Measurements from ENCODE around the gene POU2AF3.

DNA sequence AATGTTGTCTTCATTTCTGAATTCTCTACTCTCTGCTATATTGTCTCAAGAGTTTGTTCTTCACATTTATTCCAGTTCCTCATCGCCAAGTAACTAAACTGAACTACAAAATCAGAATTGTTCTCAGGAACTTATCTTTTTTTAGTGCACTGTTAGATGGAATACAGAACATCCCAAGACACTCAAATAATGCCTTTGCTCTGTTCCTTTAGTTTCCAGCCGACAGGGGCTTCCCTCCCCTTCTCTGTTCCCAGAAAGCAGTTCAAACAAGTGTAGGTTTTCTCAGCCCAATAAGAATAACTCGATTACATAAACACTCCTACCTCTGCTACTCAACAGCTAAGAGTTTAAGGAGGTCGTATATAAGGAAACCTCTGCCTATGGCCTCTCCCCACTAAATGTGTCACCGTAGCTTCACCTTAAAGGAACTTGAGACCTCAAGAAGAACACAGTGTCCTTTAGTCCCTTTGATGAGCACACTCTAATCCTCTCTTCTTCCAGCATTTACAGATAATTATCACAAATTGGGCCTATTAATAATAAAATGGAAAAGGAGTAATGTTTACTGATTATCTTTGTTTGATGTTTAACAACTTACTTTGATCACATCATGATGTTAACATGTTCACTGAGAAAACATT, 6.9 kb downstream of the POU2AF3 start:
- TF ChIP-seq POLR2AphosphoS5 (IDR thresholded peaks at IDR 0.05; ENCODE audit: borderline replicate concordance, low read depth, low read length) (no peak), EZH2 (IDR thresholded peaks at IDR 0.05) (no peak), FOXP2 (optimal IDR thresholded peaks at IDR 0.05; ENCODE audit: control extremely low read depth, extremely low read length, insufficient read depth) (no peak)

Data from SK-N-MC (cell line).